Panc1 (cell line): ENCODE results near the gene MAGEH1.

ENCODE experiments used
- CTCF ChIP-seq: fragments of 450-650 bp; IDR thresholded peaks from 2 replicates; pipeline ENCODE4 v1.5.1; 2017; ENCODE audit warnings: mild to moderate bottlenecking
- POLR2AphosphoS5 ChIP-seq: IDR thresholded peaks from 2 replicates; pipeline ENCODE4 v1.6.1; 2012; ENCODE audit warnings: mild to moderate bottlenecking, low read depth, low read length, moderate library complexity
- REST ChIP-seq, 2 experiments: IDR thresholded peaks; 2 replicates each; pipeline ENCODE4 v1.6.1; 2011 to 2012; ENCODE audit warnings: low read depth in 2 of 2, control low read depth in 1 of 2, low read length in 1 of 2, mild to moderate bottlenecking in 1 of 2, moderate library complexity in 1 of 2; ENCODE audit not compliant: insufficient read depth in 1 of 2
- SIN3A ChIP-seq: IDR thresholded peaks from 2 replicates; pipeline ENCODE4 v1.6.1; 2012; ENCODE audit warnings: low read depth, mild to moderate bottlenecking, low read length, moderate library complexity, borderline replicate concordance; ENCODE audit not compliant: insufficient read depth

GRCh38 chrX:55451990-55452832, at the start of gene MAGEH1:
- TF ChIP-seq CTCF, result no peak
- no peak for TF ChIP-seq REST (IDR thresholded peaks at IDR 0.05; ENCODE audit: insufficient read depth in 1 of 2, low read depth in 2 of 2, low read length in 1 of 2)
- peak; percentile 25; the same call in 1 of the 2 replicates for TF ChIP-seq POLR2AphosphoS5
- TF ChIP-seq SIN3A, result peak; percentile 50; the same call in 1 of the 2 replicates
